Activated naive CD4-positive, alpha-beta T cell treated with anti-CD3 and anti-CD28 coated beads for 36 hours (primary cell): ENCODE data around the gene PLEKHH1. TPM values are rescaled to one million over a fixed set of nuclear protein-coding genes. Genes with fewer than 3 reads are reported as not detected.

Source experiments
- CTCF ChIA-PET: fragments of 350-600 bp; sonication (Branson Sonifier 250); formaldehyde crosslinking; loops from one replicate; lab custom pipeline; 2021; ENCODE audit warnings: antibody characterized with exemption; lab: Charles Lee
- DNase-seq: peaks from one replicate; pipeline ENCODE4 v3.0.0-alpha.2; 2020
- H3K27ac Mint-ChIP-seq: one replicate; pipeline ENCODE4 v1.8.0; 2021; ENCODE audit warnings: mild to moderate bottlenecking, mixed read lengths
- H3K27me3 Mint-ChIP-seq: one replicate; pipeline ENCODE4 v1.8.0; 2021; ENCODE audit warnings: low read depth, mixed read lengths
- H3K36me3 Mint-ChIP-seq: one replicate; pipeline ENCODE4 v1.8.0; 2021; ENCODE audit warnings: low read depth, mixed read lengths
- H3K4me1 Mint-ChIP-seq: one replicate; pipeline ENCODE4 v1.8.0; 2021; ENCODE audit warnings: low read depth, mixed read lengths
- H3K4me3 Mint-ChIP-seq: one replicate; pipeline ENCODE4 v1.8.0; 2021; ENCODE audit warnings: mild to moderate bottlenecking, moderate library complexity, mixed read lengths
- H3K9me3 Mint-ChIP-seq: one replicate; pipeline ENCODE4 v1.8.0; 2021; ENCODE audit warnings: mixed read lengths
- intact Hi-C: fragments of 100-400 bp; cut with micrococcal nuclease; formaldehyde crosslinking; loops from one replicate; pipeline ENCODE4 v1.15.1; 2023
- total RNA-seq, 2 experiments: library from RNA; stranded (reverse); gene quantifications; one replicate each; pipeline ENCODE4 v1.2.3, GENCODE V29; 2021

PLEKHH1 gene
- total RNA-seq, 2 experiments from 2014 or later = 2.2 to 2.5 TPM

- no peaks in the 10 kb centered on the region for H3K36me3 Mint-ChIP-seq
- CTCF ChIA-PET = interaction anchor here (0.9 to 8.4 kb wide), 14 partner anchors 8 to 156 kb away, joined by 3 to 191 read pairs (median 6); partner anchors contain the start of gene PIGH
- no peak overlapping the region for H3K4me3 Mint-ChIP-seq
- no peaks in the 10 kb centered on the region for H3K27me3 Mint-ChIP-seq
- no peaks in the 10 kb centered on the region for H3K9me3 Mint-ChIP-seq
- DNase-seq = no peak
- no peaks in the 10 kb centered on the region for H3K4me1 Mint-ChIP-seq
- intact Hi-C loops = no loop called here
- H3K27ac Mint-ChIP-seq = no peak overlapping the region
Measured at GRCh38 chr14:67569651-67570290, 36.7 kb downstream of the PLEKHH1 start.

DNA sequence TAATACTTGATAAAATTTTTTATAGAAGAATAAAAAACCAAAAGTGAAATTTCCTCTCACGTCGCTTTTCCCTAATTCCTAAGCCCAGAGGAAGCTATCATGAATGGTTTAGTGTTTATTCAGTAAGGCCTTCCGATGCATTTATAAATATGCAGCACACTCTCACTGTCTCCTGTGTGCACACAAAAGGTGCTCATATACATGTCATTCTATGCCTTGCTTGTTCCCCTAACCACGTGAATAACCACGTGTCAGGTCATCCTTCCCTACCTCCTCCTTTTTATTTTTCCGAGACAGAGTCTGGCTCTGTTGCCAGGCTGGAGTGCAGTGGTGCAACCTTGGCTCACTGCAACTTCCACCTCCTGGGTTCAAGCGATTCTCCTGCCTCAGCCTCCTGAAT is 37.4 kb downstream of the PLEKHH1 start:
- H3K4me1 Mint-ChIP-seq = no peaks in the 10 kb centered on the region
- CTCF ChIA-PET = interaction anchor here (0.9 to 8.4 kb wide), 25 partner anchors 9 to 185 kb away, joined by 3 to 191 read pairs (median 6); partner anchors contain the start of genes ARG2 and PIGH
- no peak overlapping the region for H3K27ac Mint-ChIP-seq
- DNase-seq = no peak
- intact Hi-C loops = no loop called here
- no peaks in the 10 kb centered on the region for H3K27me3 Mint-ChIP-seq
- H3K4me3 Mint-ChIP-seq = no peak overlapping the region
- no peaks in the 10 kb centered on the region for H3K9me3 Mint-ChIP-seq
- no peaks in the 10 kb centered on the region for H3K36me3 Mint-ChIP-seq

DNA sequence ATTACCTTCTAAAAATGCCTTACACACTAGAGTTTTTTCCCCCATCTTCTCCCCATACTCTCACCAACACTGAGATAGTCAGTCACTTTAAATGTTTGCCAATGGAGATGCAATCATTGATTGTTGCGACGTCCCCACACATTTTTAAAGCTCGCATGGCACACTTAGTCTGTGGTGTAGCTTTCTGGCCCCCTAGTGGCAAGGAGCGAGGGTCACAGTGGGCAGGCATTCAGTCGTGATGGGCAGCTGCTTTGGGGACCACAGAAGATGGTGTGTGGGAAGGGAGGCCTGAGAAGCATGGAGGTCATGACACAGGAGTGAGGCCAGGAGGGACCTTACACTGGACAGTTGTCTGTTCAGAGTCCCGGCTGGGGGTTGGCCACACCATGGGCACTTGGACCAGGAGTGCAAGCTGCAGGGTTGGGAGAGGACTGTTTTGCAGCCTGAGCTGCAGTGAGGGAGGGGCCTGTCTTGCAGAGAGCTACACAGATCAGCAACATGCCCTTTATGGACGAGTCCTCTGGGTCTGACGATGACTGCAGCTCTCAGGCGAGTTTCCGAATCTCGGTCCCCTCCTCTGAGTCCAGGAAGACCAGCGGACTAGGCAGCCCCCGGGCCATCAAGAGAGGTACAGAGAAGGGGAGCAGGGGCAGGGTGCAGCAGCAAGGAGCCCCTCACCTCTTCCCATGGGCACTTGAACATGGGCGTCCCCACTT is 38.3 kb downstream of the PLEKHH1 start:
- CTCF ChIA-PET = interaction anchor here (0.6 to 8.4 kb wide), 58 partner anchors 9 to 1861 kb away, joined by 3 to 191 read pairs (median 4); partner anchors contain the start of genes ARG2, PIGH, PLEKHH1 and TMEM229B
- Mint-ChIP-seq H3K36me3 (no peaks in the 10 kb centered on the region), H3K9me3 (no peaks in the 10 kb centered on the region), H3K27me3 (no peaks in the 10 kb centered on the region), H3K4me1 (no peaks in the 10 kb centered on the region), H3K27ac (no peak overlapping the region), H3K4me3 (no peak overlapping the region)
- DNase-seq = peak; percentile 84
- intact Hi-C loops = loop anchor here (1.0 kb wide), 2 partner anchors 45 to 144 kb away; no protein-coding TSS in a partner anchor

- Mint-ChIP-seq H3K27ac (no peak overlapping the region), H3K36me3 (no peaks in the 10 kb centered on the region), H3K4me1 (no peaks in the 10 kb centered on the region), H3K4me3 (no peak overlapping the region), H3K27me3 (no peaks in the 10 kb centered on the region), H3K9me3 (no peaks in the 10 kb centered on the region)
- DNase-seq = no peak
- CTCF ChIA-PET = interaction anchor here (0.6 to 8.4 kb wide), 40 partner anchors 9 to 1111 kb away, joined by 3 to 191 read pairs (median 5); partner anchors contain the start of genes PIGH and TMEM229B
- intact Hi-C loops = loop anchor here (1.0 kb wide), 2 partner anchors 46 to 145 kb away; no protein-coding TSS in a partner anchor
Measured at GRCh38 chr14:67571991-67572323, 38.9 kb downstream of the PLEKHH1 start.

- no peak overlapping the region for H3K27ac Mint-ChIP-seq
- CTCF ChIA-PET = interaction anchor here (1.1 to 8.4 kb wide), 10 partner anchors 9 to 205 kb away, joined by 3 to 191 read pairs (median 10); no protein-coding TSS in a partner anchor
- no peaks in the 10 kb centered on the region for H3K27me3 Mint-ChIP-seq
- intact Hi-C loops = no loop called here
- no peaks in the 10 kb centered on the region for H3K9me3 Mint-ChIP-seq
- no peak for DNase-seq
- H3K4me3 Mint-ChIP-seq = no peak overlapping the region
- H3K4me1 Mint-ChIP-seq = no peaks in the 10 kb centered on the region
- H3K36me3 Mint-ChIP-seq = no peaks in the 10 kb centered on the region
Measured at GRCh38 chr14:67572608-67573007, 39.5 kb downstream of the PLEKHH1 start.

- no peak for DNase-seq
- Mint-ChIP-seq H3K27me3 (no peaks in the 10 kb centered on the region), H3K27ac (no peak overlapping the region), H3K4me1 (no peaks in the 10 kb centered on the region), H3K36me3 (no peaks in the 10 kb centered on the region), H3K9me3 (no peaks in the 10 kb centered on the region), H3K4me3 (no peak overlapping the region)
- CTCF ChIA-PET = interaction anchor here (3.5 to 8.4 kb wide), 3 partner anchors 8 to 145 kb away, joined by 24 to 191 read pairs (median 121); no protein-coding TSS in a partner anchor
- intact Hi-C loops = no loop called here
Measured at GRCh38 chr14:67573228-67574010, 40.3 kb downstream of the PLEKHH1 start.

GRCh38 chr14:67574156-67574555 is 41.1 kb downstream of the PLEKHH1 start:
- H3K4me3 Mint-ChIP-seq = no peak overlapping the region
- H3K36me3 Mint-ChIP-seq = no peaks in the 10 kb centered on the region
- H3K27me3 Mint-ChIP-seq = no peaks in the 10 kb centered on the region
- H3K27ac Mint-ChIP-seq = no peak overlapping the region
- CTCF ChIA-PET = interaction anchor here (8.0 kb wide), 1 partner anchor 146 kb away, joined by 191 read pairs; no protein-coding TSS in a partner anchor
- no peaks in the 10 kb centered on the region for H3K4me1 Mint-ChIP-seq
- no peak for DNase-seq
- no peaks in the 10 kb centered on the region for H3K9me3 Mint-ChIP-seq
- intact Hi-C loops = no loop called here

- intact Hi-C loops = no loop called here
Measured at GRCh38 chr14:67574806-67575205, 41.7 kb downstream of the PLEKHH1 start.

DNA sequence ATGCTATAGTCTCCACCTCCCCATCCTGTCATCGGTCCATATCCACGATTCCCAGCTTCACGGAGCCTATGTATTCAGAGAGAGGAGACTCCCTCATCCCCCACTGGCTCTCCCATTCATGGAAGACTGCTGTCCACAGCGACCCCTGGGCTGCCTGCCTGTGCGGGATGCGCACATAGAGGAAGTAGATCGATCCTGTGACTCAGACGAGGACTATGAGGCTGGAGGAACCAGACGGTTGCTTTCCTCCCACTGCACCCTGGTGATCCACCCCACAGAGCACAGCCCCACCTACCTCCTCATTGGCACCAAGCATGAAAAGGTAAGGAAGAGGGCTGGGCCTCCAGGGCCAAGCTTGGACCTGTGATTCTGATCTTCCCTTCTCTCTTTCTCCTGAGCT is 42.6 kb downstream of the PLEKHH1 start:
- intact Hi-C loops = no loop called here
- CTCF ChIA-PET = interaction anchor here (1.5 to 3.7 kb wide), 4 partner anchors 49 to 155 kb away, joined by 5 to 19 read pairs (median 12); no protein-coding TSS in a partner anchor
- no peak overlapping the region for H3K27ac Mint-ChIP-seq
- H3K4me3 Mint-ChIP-seq = no peak overlapping the region
- no peak for DNase-seq
- H3K9me3 Mint-ChIP-seq = no peaks in the 10 kb centered on the region
- H3K36me3 Mint-ChIP-seq = no peaks in the 10 kb centered on the region
- H3K27me3 Mint-ChIP-seq = no peaks in the 10 kb centered on the region
- H3K4me1 Mint-ChIP-seq = no peaks in the 10 kb centered on the region

More at GRCh38 chr14:67574806-67575205, 41.7 kb downstream of the PLEKHH1 start:
- H3K36me3 Mint-ChIP-seq = no peaks in the 10 kb centered on the region
- H3K4me1 Mint-ChIP-seq = no peaks in the 10 kb centered on the region
- no peaks in the 10 kb centered on the region for H3K9me3 Mint-ChIP-seq
- H3K27ac Mint-ChIP-seq = no peak overlapping the region
- DNase-seq = no peak
- CTCF ChIA-PET = interaction anchor here (8.0 kb wide), 1 partner anchor 146 kb away, joined by 191 read pairs; no protein-coding TSS in a partner anchor
- H3K27me3 Mint-ChIP-seq = no peaks in the 10 kb centered on the region
- no peak overlapping the region for H3K4me3 Mint-ChIP-seq

- no peaks in the 10 kb centered on the region for H3K4me1 Mint-ChIP-seq
- H3K4me3 Mint-ChIP-seq = no peak overlapping the region
- H3K27ac Mint-ChIP-seq = no peak overlapping the region
- no peaks in the 10 kb centered on the region for H3K27me3 Mint-ChIP-seq
- intact Hi-C loops = no loop called here
- CTCF ChIA-PET = interaction anchor here (1.5 to 3.7 kb wide), 4 partner anchors 50 to 156 kb away, joined by 5 to 19 read pairs (median 12); no protein-coding TSS in a partner anchor
- no peaks in the 10 kb centered on the region for H3K36me3 Mint-ChIP-seq
- H3K9me3 Mint-ChIP-seq = no peaks in the 10 kb centered on the region
- no peak for DNase-seq
Measured at GRCh38 chr14:67576216-67576955, 43.3 kb downstream of the PLEKHH1 start.

- Mint-ChIP-seq H3K27me3 (no peaks in the 10 kb centered on the region), H3K4me1 (no peaks in the 10 kb centered on the region), H3K27ac (no peak overlapping the region), H3K4me3 (no peak overlapping the region), H3K9me3 (no peaks in the 10 kb centered on the region), H3K36me3 (no peaks in the 10 kb centered on the region)
- intact Hi-C loops = no loop called here
- DNase-seq = no peak
- CTCF ChIA-PET = interaction anchor here (0.7 to 3.7 kb wide), 5 partner anchors 9 to 157 kb away, joined by 3 to 19 read pairs (median 12); no protein-coding TSS in a partner anchor
Measured at GRCh38 chr14:67577181-67577808, 44.2 kb downstream of the PLEKHH1 start.
